NT2/D1 (cell line): ENCODE measurements around the gene SHISAL1.

Experiments used
- DNase-seq: peaks from one replicate; pipeline ENCODE4 v3.0.0-alpha.2; 2011; ENCODE audit warnings: low read depth, low spot score
- H3K27me3 ChIP-seq: 2 replicates; pipeline ENCODE4 v1.6.0; 2011; ENCODE audit warnings: mild to moderate bottlenecking; ENCODE audit not compliant: insufficient read length, insufficient read depth
- H3K36me3 ChIP-seq: 2 replicates; pipeline ENCODE4 v1.6.1; 2011; ENCODE audit warnings: mild to moderate bottlenecking, low read length, mixed read lengths; ENCODE audit not compliant: insufficient read depth, insufficient read length
- H3K4me1 ChIP-seq: 2 replicates; pipeline ENCODE4 v1.5.1; 2011; ENCODE audit not compliant: insufficient read depth, insufficient read length
- H3K4me3 ChIP-seq: 2 replicates; pipeline ENCODE4 v1.5.1; 2011; ENCODE audit warnings: low read depth; ENCODE audit not compliant: insufficient read length
- H3K9ac ChIP-seq: 2 replicates; pipeline ENCODE4 v1.6.0; 2011; ENCODE audit warnings: low read depth; ENCODE audit not compliant: insufficient read length
- H3K9me3 ChIP-seq: 2 replicates; pipeline ENCODE4 v1.5.1; 2011; ENCODE audit warnings: mild to moderate bottlenecking, low read length; ENCODE audit not compliant: insufficient read depth
- SUZ12 ChIP-seq: IDR thresholded peaks from 2 replicates; pipeline ENCODE4 v1.6.1; 2011; ENCODE audit not compliant: insufficient read length, insufficient read depth; ENCODE audit errors: extremely low read depth
- YY1 ChIP-seq: IDR thresholded peaks from 2 replicates; pipeline ENCODE4 v1.6.1; 2011; ENCODE audit not compliant: insufficient read length, insufficient read depth
- ZNF274 ChIP-seq: IDR thresholded peaks from 2 replicates; pipeline ENCODE4 v1.6.1; 2011; ENCODE audit warnings: mild to moderate bottlenecking, low read depth, low read length

SHISAL1 gene

DNA sequence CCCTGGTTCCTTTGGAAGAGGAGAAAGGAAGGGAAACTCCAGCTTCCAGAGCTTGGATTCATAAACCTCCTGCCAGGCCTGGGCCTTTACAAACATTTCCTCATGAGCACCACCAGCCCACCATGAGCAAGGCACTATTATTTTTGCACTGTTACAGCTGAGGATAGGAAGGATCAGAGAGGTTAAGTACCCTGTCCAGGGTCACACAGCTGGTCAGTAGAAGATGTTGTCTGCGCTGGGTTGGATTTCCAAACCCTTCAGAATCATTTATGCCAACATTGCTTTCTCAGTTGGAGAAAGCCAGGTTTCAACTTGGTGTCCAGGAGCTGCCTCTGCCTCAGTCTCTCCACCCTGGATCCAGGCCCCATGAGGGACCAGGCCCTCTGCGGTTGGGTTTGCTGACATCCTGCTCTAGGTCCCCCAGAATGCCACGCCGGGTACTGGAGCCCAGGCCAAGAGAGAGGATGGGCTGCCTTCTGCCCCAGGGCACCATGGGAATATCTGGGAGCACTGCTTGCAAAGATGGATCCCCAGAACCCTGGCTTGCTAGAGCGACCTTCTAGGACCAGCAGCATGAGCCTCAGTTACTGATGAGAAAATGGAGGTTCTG lies 29.7 kb upstream of the SHISAL1 start:
- no peaks in the 10 kb centered on the region for H3K27me3 ChIP-seq
- peaks cover 7% of the 10 kb centered on the region for H3K4me1 ChIP-seq
- H3K4me3 ChIP-seq = no peak overlapping the region
- DNase-seq = no peak
- TF ChIP-seq YY1 (no peak), ZNF274 (no peak), SUZ12 (no peak)
- H3K9me3 ChIP-seq = no peaks in the 10 kb centered on the region
- peak overlapping the region; percentile 46 for H3K9ac ChIP-seq
- H3K36me3 ChIP-seq = no peaks in the 10 kb centered on the region

- H3K9ac ChIP-seq = peak overlapping the region; percentile 50
- peaks cover 7% of the 10 kb centered on the region for H3K4me1 ChIP-seq
- H3K36me3 ChIP-seq = no peaks in the 10 kb centered on the region
- TF ChIP-seq ZNF274 (no peak), SUZ12 (no peak), YY1 (no peak)
- H3K4me3 ChIP-seq = no peak overlapping the region
- peaks cover 4% of the 10 kb centered on the region for H3K27me3 ChIP-seq
- DNase-seq = peak; percentile 56
- no peaks in the 10 kb centered on the region for H3K9me3 ChIP-seq
Measured at GRCh38 chr22:44341431-44342346, 28.9 kb upstream of the SHISAL1 start.

DNA sequence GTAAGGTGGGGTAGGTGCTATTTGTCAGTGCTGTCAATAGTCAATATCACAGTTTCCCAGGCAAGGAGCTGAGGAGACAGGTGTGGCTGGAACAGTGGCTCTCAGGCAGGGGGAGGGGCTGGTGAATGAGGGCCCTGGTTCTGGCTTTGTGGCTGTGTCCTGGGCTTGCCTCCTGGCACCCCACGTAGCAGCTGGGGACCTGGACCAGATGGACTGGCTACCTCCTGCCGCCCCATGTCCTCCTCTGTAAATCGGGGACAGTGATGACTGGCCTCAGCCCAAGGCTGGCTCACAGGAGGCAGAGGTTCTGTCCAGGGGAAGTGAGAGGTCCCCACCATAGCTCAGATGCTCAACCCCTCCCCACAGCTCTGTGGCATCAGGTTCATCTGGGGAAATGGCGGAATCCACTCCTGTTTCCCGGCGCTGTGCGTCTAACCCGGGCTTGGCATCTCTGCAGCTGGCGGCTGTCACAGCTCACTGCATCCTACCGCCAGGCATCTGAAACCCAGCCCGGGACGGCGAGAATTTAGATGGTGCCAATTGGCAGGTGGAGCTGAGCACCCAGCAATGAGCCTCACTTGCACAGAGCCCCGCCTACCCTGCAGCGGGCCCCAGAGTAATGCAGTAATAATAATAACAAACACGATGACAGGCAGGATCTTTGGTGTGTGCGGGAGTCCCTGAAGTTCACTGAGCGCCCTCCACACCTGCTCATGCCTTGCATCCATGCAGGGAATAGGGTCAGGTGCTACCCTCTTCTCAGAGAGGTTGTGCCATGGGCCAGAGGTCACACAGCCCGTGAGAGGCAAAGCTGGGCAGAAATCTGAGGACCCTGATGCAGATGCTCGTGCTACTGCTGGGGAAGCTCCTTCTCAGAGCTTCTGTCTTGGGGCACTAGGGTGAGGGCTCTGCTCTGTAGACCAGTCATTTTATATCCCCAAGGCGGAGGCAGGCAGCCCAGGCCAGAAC lies 27.8 kb upstream of the SHISAL1 start:
- Histone ChIP-seq H3K9ac (peak overlapping the region; percentile 50), H3K36me3 (no peaks in the 10 kb centered on the region), H3K4me3 (no peak overlapping the region), H3K27me3 (peaks cover 14% of the 10 kb centered on the region), H3K4me1 (peaks cover 10% of the 10 kb centered on the region), H3K9me3 (no peaks in the 10 kb centered on the region)
- TF ChIP-seq YY1 (no peak), ZNF274 (no peak), SUZ12 (no peak)
- no peak for DNase-seq

- no peak for DNase-seq
- no peaks in the 10 kb centered on the region for H3K9me3 ChIP-seq
Measured at GRCh38 chr22:44338906-44339305, 26.2 kb upstream of the SHISAL1 start.

GRCh38 chr22:44338177-44338810 lies 25.5 kb upstream of the SHISAL1 start:
- no peak for TF ChIP-seq ZNF274
- TF ChIP-seq SUZ12 = no peak
- TF ChIP-seq YY1 = no peak
- Histone ChIP-seq H3K27me3 (peaks cover 28% of the 10 kb centered on the region), H3K9me3 (no peaks in the 10 kb centered on the region), H3K36me3 (no peaks in the 10 kb centered on the region), H3K9ac (no peak overlapping the region), H3K4me3 (no peak overlapping the region), H3K4me1 (peaks cover 10% of the 10 kb centered on the region)
- DNase-seq = no peak

More at GRCh38 chr22:44338906-44339305, 26.2 kb upstream of the SHISAL1 start:
- no peak for TF ChIP-seq ZNF274
- no peak for TF ChIP-seq SUZ12
- no peak for TF ChIP-seq YY1
- no peak overlapping the region for H3K4me3 ChIP-seq
- H3K9ac ChIP-seq = no peak overlapping the region
- H3K27me3 ChIP-seq = peaks cover 23% of the 10 kb centered on the region
- H3K4me1 ChIP-seq = peaks cover 10% of the 10 kb centered on the region
- H3K36me3 ChIP-seq = no peaks in the 10 kb centered on the region

GRCh38 chr22:44337678-44338004 lies 24.9 kb upstream of the SHISAL1 start:
- Histone ChIP-seq H3K9me3 (no peaks in the 10 kb centered on the region), H3K27me3 (peaks cover 35% of the 10 kb centered on the region), H3K4me3 (no peak overlapping the region), H3K36me3 (no peaks in the 10 kb centered on the region), H3K4me1 (peaks cover 10% of the 10 kb centered on the region), H3K9ac (no peak overlapping the region)
- no peak for DNase-seq
- TF ChIP-seq ZNF274 = no peak
- TF ChIP-seq YY1 = no peak
- TF ChIP-seq SUZ12 = no peak
